GM21619 (cell line): Measurements from ENCODE around the gene SLK.

Experiments
- ATAC-seq: cut with Tn5 transposase; IDR thresholded peaks from one replicate; pipeline ENCODE4 v1.9.1; 2021; ENCODE audit not compliant: unreplicated experiment

SLK gene

DNA sequence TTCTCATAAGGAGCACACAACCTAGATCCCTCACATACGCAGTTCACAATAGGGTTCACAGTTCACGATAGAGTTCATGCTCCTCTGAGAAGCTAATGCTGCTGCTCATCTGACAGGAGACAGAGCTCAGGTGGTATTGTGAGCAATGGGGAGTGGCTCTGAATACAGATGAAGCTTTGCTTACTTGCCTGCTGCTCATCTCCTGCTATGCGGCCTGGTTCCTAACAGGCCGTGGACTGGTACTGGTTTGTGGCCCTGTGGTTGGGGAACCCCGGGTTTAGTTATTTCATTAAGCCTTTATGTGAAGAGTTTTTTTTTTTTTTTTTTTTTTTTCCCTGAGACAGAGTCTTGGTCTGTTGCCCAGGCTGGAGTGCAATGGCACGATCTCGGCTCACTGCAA lies 19.4 kb downstream of the SLK start:
- no peak for ATAC-seq

- no peak for ATAC-seq
Observed at GRCh38 chr10:103990121-103990520, 23.2 kb downstream of the SLK start.

DNA sequence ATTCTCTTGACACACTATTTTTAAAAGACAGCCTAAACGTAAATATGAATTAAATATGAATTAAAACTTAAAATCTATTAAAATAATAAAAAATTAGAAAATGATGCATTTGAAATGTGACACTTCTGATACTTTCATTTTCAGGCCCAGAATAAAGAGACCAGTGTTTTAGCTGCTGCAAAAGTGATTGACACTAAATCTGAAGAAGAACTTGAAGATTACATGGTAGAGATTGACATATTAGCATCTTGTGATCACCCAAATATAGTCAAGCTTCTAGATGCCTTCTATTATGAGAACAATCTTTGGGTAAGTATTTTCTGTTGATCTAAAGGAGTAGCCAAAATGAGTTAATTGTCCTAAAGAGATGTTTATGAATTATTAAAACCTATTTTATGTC lies 23.6 kb downstream of the SLK start:
- ATAC-seq: no peak

- no peak for ATAC-seq
Observed at GRCh38 chr10:103991393-103992128, 24.6 kb downstream of the SLK start.

DNA sequence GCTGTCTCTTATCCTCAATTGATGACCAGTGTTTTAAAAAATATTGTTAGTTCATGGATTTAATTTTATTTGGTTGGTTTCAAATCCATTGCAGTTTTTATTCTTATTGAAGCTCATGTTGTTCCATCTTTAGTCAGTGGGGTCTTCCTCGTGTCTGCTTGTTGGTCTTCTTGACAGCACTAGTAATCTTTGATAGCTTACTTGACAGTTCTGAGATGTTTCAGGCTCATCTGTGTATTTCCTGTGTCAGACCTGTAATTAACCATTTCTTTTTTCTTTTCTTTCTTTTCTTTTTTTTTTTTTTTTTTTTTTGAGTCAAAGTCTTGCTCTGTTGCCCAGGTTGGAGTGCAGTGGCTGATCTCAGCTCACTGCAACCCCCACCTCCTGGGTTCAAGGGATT lies 28.2 kb downstream of the SLK start:
- no peak for ATAC-seq

DNA sequence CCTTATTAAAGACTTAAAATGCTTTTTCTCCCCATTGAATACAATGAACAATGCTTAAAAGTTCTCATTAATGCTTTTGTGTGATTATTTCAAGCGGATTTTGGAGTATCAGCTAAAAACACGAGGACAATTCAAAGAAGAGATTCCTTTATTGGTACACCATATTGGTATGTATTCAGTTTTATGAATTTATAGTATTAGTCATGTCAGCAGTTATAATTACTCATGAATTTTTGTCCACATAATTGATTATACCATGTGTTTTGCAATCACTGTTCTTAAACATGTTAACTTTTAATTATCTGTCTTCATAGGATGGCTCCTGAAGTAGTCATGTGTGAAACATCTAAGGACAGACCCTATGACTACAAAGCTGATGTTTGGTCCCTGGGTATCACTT lies 31.9 kb downstream of the SLK start:
- no peak for ATAC-seq

DNA sequence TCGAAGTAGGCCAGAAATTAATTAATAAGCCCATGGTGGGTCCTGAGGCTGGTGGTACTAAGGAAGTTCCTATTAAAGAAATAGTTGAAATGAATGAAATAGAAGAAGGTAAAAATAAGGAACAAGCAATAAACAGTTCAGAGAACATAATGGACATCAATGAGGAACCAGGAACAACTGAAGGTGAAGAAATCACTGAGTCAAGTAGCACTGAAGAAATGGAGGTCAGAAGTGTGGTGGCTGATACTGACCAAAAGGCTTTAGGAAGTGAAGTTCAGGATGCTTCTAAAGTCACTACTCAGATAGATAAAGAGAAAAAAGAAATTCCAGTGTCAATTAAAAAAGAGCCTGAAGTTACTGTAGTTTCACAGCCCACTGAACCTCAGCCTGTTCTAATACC lies 36.0 kb downstream of the SLK start:
- ATAC-seq: no peak

DNA sequence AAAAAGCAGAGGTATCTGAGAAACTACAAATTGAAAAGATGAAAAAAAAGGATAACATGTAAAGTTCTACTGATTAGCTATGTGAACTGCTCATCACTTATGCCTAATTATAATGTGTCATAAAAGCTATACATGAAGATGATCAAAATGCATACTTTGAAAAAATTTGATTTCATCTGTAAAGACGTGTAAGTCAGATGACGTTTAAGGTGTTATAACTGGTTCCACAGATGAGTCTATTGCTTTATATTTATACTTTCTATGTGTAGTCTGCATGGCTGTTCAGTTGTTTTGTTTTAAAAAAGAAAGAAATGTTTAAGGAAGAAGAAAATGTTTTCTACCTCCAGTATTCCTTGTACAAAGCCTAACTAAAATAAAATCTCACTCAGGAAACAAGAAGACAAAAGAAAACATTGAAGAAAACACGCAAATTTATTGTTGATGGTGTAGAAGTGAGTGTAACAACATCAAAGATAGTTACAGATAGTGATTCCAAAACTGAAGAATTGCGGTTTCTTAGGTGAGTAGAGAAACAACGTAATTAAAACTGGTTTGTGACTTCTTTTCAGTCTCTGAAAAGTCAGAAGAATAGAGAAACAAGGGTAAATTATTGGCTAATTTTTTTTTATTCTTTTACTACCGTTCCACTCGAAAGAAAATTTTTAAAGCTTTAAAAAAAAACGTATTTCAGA lies 38.4 kb downstream of the SLK start:
- ATAC-seq: no peak

DNA sequence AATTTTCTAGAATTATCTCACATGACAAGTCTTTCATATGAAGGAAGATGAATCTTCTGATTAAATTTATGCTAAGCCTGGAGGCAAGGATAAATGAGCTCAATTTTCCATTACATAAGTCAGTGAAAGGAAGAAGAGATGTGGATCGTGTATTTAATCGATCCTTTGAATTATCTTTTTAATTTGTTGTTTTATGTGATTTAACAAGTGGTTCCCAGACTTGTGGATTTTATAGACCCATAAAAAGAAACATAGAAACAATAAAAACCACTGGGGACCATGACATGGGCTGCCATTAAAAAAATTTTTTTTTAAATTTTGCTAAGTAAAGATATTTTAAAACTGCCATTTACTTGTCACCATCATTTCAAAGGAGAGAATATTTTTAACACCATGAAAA lies 45.0 kb downstream of the SLK start:
- ATAC-seq: no peak

GRCh38 chr10:104013489-104013888 lies 46.5 kb downstream of the SLK start:
- ATAC-seq: no peak

DNA sequence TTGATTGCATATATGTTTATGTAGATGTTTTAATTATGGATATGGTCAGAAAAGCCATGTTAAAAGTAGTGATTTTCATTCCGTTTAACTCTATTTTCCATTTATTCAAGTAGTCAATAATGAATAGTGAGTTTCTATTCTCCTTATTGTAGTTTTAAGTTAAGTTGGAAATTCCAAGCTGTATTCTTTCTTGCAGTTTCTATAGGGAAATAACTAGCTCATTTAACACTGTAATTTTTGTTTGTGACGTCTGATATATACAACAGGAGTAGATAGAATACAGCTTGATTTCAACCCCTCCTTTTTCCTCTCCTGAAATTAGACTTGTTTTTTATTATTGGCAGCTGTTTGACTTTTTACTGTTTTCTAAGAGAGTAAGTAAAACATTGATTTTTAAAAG lies 47.2 kb downstream of the SLK start:
- no peak for ATAC-seq

DNA sequence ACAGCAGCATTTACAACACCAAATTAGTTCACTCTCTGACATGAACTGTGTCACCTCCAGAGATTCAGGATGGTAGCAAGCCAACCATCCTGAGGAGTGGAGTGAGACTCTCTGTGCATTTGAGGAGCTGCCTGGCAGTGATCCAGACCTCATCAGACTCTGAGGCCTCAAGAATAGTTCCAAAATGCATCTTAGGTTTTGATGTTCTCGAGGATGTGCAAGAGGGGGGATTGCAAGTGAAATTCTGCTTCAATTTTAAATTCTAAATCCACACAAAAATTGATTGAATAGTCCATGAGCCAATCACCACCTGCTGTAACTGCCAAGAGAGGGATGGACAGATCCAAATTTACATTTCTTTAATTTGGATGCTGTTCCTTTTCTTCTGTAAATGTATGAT lies 49.7 kb downstream of the SLK start:
- ATAC-seq: no peak

DNA sequence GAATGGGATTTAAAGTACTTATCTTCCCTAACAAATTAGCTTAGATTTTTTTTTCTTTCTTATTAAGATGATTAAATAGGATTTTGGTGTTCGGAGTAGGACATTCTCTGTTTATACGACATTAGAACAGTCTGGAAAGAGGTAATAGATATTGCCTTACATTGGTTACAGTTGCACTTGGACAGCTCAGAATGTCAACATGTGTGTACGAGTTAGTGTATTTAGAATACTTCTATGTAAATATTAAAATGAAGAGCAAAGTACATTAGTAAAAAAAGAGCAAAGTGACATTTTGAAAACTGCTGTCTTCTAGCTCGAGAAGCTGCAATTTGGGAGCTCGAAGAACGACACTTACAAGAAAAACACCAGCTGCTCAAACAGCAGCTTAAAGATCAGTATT lies 51.5 kb downstream of the SLK start:
- ATAC-seq: no peak

- no peak for ATAC-seq
Observed at GRCh38 chr10:104020020-104020419, 53.1 kb downstream of the SLK start.

DNA sequence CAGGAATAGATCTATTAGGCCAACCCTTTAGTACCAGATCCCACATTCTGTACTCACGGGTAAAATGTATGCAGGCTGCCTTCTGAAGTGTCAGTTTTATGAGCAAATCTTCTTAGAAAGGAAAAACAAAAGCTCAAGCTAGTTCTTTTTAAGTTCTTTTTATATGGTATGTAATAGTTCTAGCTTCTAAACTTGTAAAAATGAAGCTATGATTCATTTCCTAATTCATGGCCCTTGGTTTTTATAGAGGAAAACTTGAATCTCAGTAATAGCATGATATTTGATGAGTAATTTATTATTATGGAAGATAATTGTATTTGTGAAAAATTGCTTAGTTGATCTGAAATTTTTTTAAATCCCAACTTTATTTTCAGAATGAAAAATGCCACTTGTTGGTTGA lies 54.3 kb downstream of the SLK start:
- no peak for ATAC-seq

DNA sequence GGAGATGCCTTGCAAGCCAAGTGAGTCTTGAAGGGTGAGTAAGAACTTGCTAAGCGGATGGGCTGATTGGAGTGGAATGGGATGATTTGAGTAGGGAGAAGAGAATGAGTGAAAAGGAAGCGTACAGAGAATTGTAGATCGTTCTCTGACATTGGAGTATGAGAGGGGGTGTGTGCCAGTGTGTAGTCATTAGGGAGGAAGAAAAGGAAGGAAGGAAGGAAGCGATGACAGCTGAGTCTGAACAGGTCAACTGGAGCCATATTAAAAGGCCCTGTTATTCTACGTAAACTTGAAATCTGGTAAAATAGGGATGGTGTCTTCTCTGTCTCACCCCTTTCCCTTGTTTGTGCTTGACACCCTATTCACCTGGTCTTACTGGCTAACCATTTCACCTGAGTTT lies 55.1 kb downstream of the SLK start:
- ATAC-seq: no peak

GRCh38 chr10:104025524-104025923 lies 58.6 kb downstream of the SLK start:
- ATAC-seq: no peak

GRCh38 chr10:104026762-104027161 lies 59.8 kb downstream of the SLK start:
- ATAC-seq: no peak

GRCh38 chr10:104028146-104028545 lies 61.2 kb downstream of the SLK start:
- no peak for ATAC-seq

DNA sequence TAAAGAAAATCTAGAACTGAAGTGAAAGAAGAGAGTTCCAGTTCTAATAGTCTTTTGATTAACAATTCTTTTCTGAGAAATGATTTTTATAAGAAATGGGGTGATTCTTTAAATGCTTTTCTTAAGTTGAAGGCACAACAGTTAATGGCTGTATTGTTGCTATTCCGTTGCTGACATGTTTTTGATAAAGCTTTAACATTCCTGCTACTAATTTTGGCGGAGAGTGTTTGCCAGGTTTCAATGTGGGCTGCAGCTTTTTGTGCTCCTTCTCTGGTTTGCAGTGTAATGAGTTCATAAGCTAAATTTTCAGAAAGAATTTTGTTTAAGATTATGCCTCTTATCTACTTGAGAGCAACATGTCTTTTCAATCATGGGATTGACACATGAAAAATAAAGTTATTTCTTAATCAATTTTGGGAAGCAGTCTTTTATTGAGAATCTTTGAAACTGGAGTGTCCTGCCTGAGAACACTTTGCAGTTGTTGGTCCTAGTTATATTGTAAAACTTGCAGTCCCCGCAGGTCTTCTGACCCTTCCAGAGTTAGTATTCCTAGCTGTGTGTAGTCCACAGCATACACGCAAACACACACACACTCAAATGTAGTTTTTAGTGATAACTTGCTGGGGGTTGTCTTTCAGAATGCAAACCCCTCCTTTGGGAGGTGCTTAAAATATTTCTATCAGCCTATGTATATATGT lies 62.0 kb downstream of the SLK start:
- no peak for ATAC-seq

- no peak for ATAC-seq
Observed at GRCh38 chr10:104029521-104029860, 62.6 kb downstream of the SLK start.

DNA sequence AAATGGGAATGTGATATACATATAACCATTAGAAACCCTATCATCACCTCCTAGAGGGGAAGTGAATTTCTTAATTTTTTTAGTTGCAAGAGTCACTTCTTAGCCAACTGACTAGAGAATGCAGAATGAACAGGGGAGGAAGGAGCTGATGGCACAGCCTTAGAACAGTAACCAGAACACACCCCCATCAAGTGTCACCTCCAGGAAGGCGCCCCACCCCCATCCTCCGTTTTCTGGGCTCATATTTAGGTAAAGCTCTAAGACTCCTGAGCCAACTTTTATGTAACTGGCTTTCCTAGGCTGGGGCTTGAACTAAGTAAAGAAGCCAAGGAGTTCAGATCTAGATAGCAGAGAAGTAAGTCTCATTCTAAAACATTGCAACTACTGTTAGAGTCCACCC lies 64.7 kb downstream of the SLK start:
- no peak for ATAC-seq
